Epidermal melanocyte (primary cell): ENCODE data around the gene SYNDIG1.

ENCODE experiments used
- DNase-seq: peaks from one replicate; pipeline ENCODE4 v3.0.0; 2011; ENCODE audit warnings: low spot score; ENCODE audit not compliant: insufficient read length

The SYNDIG1 gene

GRCh38 chr20:24560571-24561491 is 91.4 kb downstream of the SYNDIG1 start:
- no peak for DNase-seq

- DNase-seq: no peak
These were observed 96.5 kb downstream of the SYNDIG1 start for GRCh38 chr20:24565835-24566351.

- no peak for DNase-seq
These were observed 97.2 kb downstream of the SYNDIG1 start for GRCh38 chr20:24566656-24567055.

- no peak for DNase-seq
These were observed 98.1 kb downstream of the SYNDIG1 start for GRCh38 chr20:24567508-24567907.

GRCh38 chr20:24568842-24569241 is 99.4 kb downstream of the SYNDIG1 start:
- DNase-seq: no peak

GRCh38 chr20:24571159-24571558 is 101.7 kb downstream of the SYNDIG1 start:
- DNase-seq: no peak

GRCh38 chr20:24572140-24572539 is 102.7 kb downstream of the SYNDIG1 start:
- no peak for DNase-seq

- no peak for DNase-seq
These were observed 103.4 kb downstream of the SYNDIG1 start for GRCh38 chr20:24572862-24573261.

GRCh38 chr20:24573557-24573956 is 104.1 kb downstream of the SYNDIG1 start:
- no peak for DNase-seq

- DNase-seq: no peak
These were observed 104.9 kb downstream of the SYNDIG1 start for GRCh38 chr20:24574307-24574706.

- no peak for DNase-seq
These were observed 105.4 kb downstream of the SYNDIG1 start for GRCh38 chr20:24574797-24575196.

- DNase-seq: no peak
These were observed 106.4 kb downstream of the SYNDIG1 start for GRCh38 chr20:24575811-24576210.

- DNase-seq: no peak
These were observed 107.0 kb downstream of the SYNDIG1 start for GRCh38 chr20:24576447-24576846.

- DNase-seq: no peak
These were observed 108.0 kb downstream of the SYNDIG1 start for GRCh38 chr20:24577271-24577909.

- no peak for DNase-seq
These were observed 109.4 kb downstream of the SYNDIG1 start for GRCh38 chr20:24578567-24579415.

GRCh38 chr20:24579475-24579874 is 110.0 kb downstream of the SYNDIG1 start:
- DNase-seq: no peak

- no peak for DNase-seq
These were observed 110.6 kb downstream of the SYNDIG1 start for GRCh38 chr20:24580006-24580405.

- no peak for DNase-seq
These were observed 111.4 kb downstream of the SYNDIG1 start for GRCh38 chr20:24580855-24581254.

- DNase-seq: no peak
These were observed 112.2 kb downstream of the SYNDIG1 start for GRCh38 chr20:24581443-24582170.

- no peak for DNase-seq
These were observed 113.1 kb downstream of the SYNDIG1 start for GRCh38 chr20:24582373-24583168.
